CD14-positive monocyte (primary cell): ENCODE results near the gene GGTLC1. TPM values are rescaled to one million over a fixed set of nuclear protein-coding genes. Genes with fewer than 3 reads are reported as not detected.

ENCODE experiments used
- DNase-seq, 3 donors: peaks; one replicate each; pipeline ENCODE4 v3.0.0-alpha.2; 2011 to 2022
- H2AFZ ChIP-seq: 2 replicates; pipeline ENCODE4 v1.6.0; 2012; ENCODE audit warnings: mild to moderate bottlenecking, low read depth, low read length, inconsistent platforms; ENCODE audit not compliant: insufficient read depth, poor library complexity, severe bottlenecking
- H3K27ac ChIP-seq, 2 donors: 1 replicate in 1 of 2; 2 replicates in 1 of 2; pipeline ENCODE4 v1.5.1; 2012 to 2013; ENCODE audit warnings: low read length in 2 of 2, control low read depth in 1 of 2, inconsistent platforms in 1 of 2, low read depth in 1 of 2, mild to moderate bottlenecking in 1 of 2
- H3K27me3 ChIP-seq, 2 donors: one replicate each; pipeline versions ENCODE4 v1.6.0 to v1.6.1; 2011 to 2013; ENCODE audit warnings: low read length in 2 of 2; ENCODE audit not compliant: control insufficient read depth in 2 of 2, insufficient read depth in 2 of 2
- H3K36me3 ChIP-seq, 2 donors: replicated peaks in 1 of 2; 1 replicate in 1 of 2; 2 replicates in 1 of 2; pipeline versions ENCODE4 v1.5.1 to v1.6.1; 2012 to 2013; ENCODE audit warnings: low read length in 2 of 2, control low read depth in 1 of 2, inconsistent platforms in 1 of 2, mild to moderate bottlenecking in 1 of 2; ENCODE audit not compliant: insufficient read depth in 2 of 2, control insufficient read depth in 1 of 2
- H3K4me1 ChIP-seq, 2 donors: 1 replicate in 1 of 2; 2 replicates in 1 of 2; pipeline versions ENCODE4 v1.5.1 to v1.6.1; 2012 to 2013; ENCODE audit warnings: low read length in 2 of 2, control low read depth in 1 of 2, inconsistent platforms in 1 of 2, mild to moderate bottlenecking in 1 of 2, moderate library complexity in 1 of 2; ENCODE audit not compliant: insufficient read depth in 2 of 2, control insufficient read depth in 1 of 2
- H3K4me2 ChIP-seq: replicated peaks from 2 replicates; pipeline ENCODE3; 2012; ENCODE audit warnings: low read length, moderate library complexity, mild to moderate bottlenecking; ENCODE audit not compliant: poor library complexity, severe bottlenecking; ENCODE audit errors: extremely low read depth
- H3K4me3 ChIP-seq, 3 experiments: fragments of 200-600 bp in 1 of 3; sonication (generic) in 1 of 3; replicated peaks in 1 of 3; 1 replicate in 2 of 3; 2 replicates in 1 of 3; pipeline ENCODE4 v1.5.1; 2011 to 2013; ENCODE audit warnings: low read length in 3 of 3, mild to moderate bottlenecking in 3 of 3, control low read depth in 2 of 3, low read depth in 2 of 3, inconsistent platforms in 1 of 3, moderate library complexity in 1 of 3
- H3K79me2 ChIP-seq: 2 replicates; pipeline ENCODE4 v1.6.0; 2012; ENCODE audit warnings: mild to moderate bottlenecking, control low read depth, inconsistent platforms, low read length, moderate library complexity; ENCODE audit not compliant: insufficient read depth
- H3K9ac ChIP-seq: 2 replicates; pipeline ENCODE4 v1.6.0; 2017; ENCODE audit warnings: low read length, mild to moderate bottlenecking; ENCODE audit not compliant: insufficient read depth, poor library complexity, severe bottlenecking
- H3K9me3 ChIP-seq, 2 donors: replicated peaks in 1 of 2; 1 replicate in 1 of 2; 2 replicates in 1 of 2; pipeline versions ENCODE4 v1.5.1 to v1.6.1; 2012 to 2013; ENCODE audit warnings: low read length in 2 of 2, control low read depth in 1 of 2; ENCODE audit not compliant: control insufficient read depth in 1 of 2, insufficient read depth in 1 of 2
- H4K20me1 ChIP-seq: 2 replicates; pipeline ENCODE4 v1.6.0; 2012; ENCODE audit warnings: mild to moderate bottlenecking, low read length, control low read depth, moderate library complexity; ENCODE audit not compliant: insufficient read depth
- H3K27ac Mint-ChIP-seq, 7 donors: one replicate each; pipeline ENCODE4 v1.8.0; 2020; ENCODE audit warnings: mild to moderate bottlenecking in 7 of 7, mixed read lengths in 7 of 7, moderate library complexity in 6 of 7, inconsistent platforms in 2 of 7
- H3K27me3 Mint-ChIP-seq, 3 donors: one replicate each; pipeline ENCODE4 v1.8.0; 2021 to 2022; ENCODE audit warnings: low read depth in 3 of 3, mild to moderate bottlenecking in 3 of 3, mixed read lengths in 3 of 3, moderate library complexity in 3 of 3, inconsistent platforms in 1 of 3
- H3K36me3 Mint-ChIP-seq, 2 donors: one replicate each; pipeline ENCODE4 v1.8.0; 2020; ENCODE audit warnings: mixed read lengths in 2 of 2, inconsistent platforms in 1 of 2, mild to moderate bottlenecking in 1 of 2
- H3K4me1 Mint-ChIP-seq: one replicate; pipeline ENCODE4 v1.8.0; 2020; ENCODE audit warnings: mild to moderate bottlenecking, mixed read lengths
- H3K4me3 Mint-ChIP-seq, 2 donors: one replicate each; pipeline ENCODE4 v1.8.0; 2020; ENCODE audit warnings: mild to moderate bottlenecking in 2 of 2, mixed read lengths in 2 of 2, moderate library complexity in 1 of 2
- H3K9me3 Mint-ChIP-seq, 7 donors: one replicate each; pipeline ENCODE4 v1.8.0; 2020 to 2022; ENCODE audit warnings: mixed read lengths in 7 of 7, mild to moderate bottlenecking in 6 of 7, moderate library complexity in 6 of 7, inconsistent platforms in 2 of 7
- WGBS: methylation state at CpG from one replicate; pipeline ENCODE4 v1.1.5; 2013; ENCODE audit warnings: missing lambda C conversion rate; ENCODE audit not compliant: insufficient coverage; 5-methylcytosine and 5-hydroxymethylcytosine counted together
- intact Hi-C, 2 donors: fragments of 100-400 bp; cut with micrococcal nuclease; formaldehyde crosslinking; loops; one replicate each; pipeline versions ENCODE4 v1.15.0 to v1.15.1; 2023
- polyA plus RNA-seq, 3 donors: library from polyadenylated mRNA; depleted of rRNA in 1 of 3; unstranded in 2 of 3; stranded (reverse) in 1 of 3; fragments of 300-500 nt in 2 of 3; fragments of >200 nt in 1 of 3; fragmentation: Illumina TruSeq in 2 of 3; gene quantifications; 1 replicate in 2 of 3; 2 replicates in 1 of 3; pipeline ENCODE4 v1.2.3, GENCODE V29; 2012 to 2021
- TF ChIP-seq, protein P1 (sequence below): fragments of 200-600 bp; IDR thresholded peaks from one replicate; pipeline ENCODE4 v1.8.0; 2022; ENCODE audit warnings: antibody characterized with exemption, mild to moderate bottlenecking

Gene GGTLC1
- polyA plus RNA-seq, 3 donors, result not detected

DNA sequence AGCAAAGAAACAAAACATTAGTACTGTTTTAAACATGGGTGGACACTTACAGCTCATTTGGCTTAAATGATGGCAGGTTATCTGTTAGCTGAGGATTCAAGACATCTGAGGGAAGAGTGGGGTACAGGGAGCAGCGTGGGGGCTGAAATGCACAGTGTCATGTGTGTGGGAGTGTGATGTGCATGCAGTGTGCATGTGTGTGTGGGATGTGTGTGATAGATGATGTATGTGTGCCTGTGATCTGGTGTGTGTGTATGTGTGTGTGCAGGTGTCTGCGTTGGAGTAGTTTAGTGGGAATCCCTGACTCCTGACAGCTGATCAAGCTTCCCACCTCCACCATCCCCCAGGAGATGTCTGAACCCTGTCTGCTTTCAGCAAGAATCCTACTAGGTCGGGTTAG lies 25.4 kb upstream of the GGTLC1 start:
- Mint-ChIP-seq H3K36me3 (no peaks in the 10 kb centered on the region), H3K27me3 (peaks cover 7 to 10% (median 9%) of the 10 kb centered on the region in 3 donors), H3K4me1 (peaks cover 19% of the 10 kb centered on the region), H3K4me3 (no peak overlapping the region), H3K9me3 (peaks cover 0 to 2% (median 0%) of the 10 kb centered on the region in 7 donors), H3K27ac (no peak overlapping the region)
- no peaks in the 10 kb centered on the region for H4K20me1 ChIP-seq
- no peaks in the 10 kb centered on the region for H3K36me3 ChIP-seq
- intact Hi-C loops, result no loop called here
- H3K4me2 ChIP-seq, result no peak overlapping the region
- H3K79me2 ChIP-seq, result no peaks in the 10 kb centered on the region
- no peak for DNase-seq
- no peak overlapping the region for H3K27ac ChIP-seq
- WGBS, result 93% methylated on average over 2 of the region's 3 CpGs
- H2AFZ ChIP-seq, result no peak overlapping the region
- TF ChIP-seq, protein P1, sequence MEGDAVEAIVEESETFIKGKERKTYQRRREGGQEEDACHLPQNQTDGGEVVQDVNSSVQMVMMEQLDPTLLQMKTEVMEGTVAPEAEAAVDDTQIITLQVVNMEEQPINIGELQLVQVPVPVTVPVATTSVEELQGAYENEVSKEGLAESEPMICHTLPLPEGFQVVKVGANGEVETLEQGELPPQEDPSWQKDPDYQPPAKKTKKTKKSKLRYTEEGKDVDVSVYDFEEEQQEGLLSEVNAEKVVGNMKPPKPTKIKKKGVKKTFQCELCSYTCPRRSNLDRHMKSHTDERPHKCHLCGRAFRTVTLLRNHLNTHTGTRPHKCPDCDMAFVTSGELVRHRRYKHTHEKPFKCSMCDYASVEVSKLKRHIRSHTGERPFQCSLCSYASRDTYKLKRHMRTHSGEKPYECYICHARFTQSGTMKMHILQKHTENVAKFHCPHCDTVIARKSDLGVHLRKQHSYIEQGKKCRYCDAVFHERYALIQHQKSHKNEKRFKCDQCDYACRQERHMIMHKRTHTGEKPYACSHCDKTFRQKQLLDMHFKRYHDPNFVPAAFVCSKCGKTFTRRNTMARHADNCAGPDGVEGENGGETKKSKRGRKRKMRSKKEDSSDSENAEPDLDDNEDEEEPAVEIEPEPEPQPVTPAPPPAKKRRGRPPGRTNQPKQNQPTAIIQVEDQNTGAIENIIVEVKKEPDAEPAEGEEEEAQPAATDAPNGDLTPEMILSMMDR, result no peak
- no peaks in the 10 kb centered on the region for H3K27me3 ChIP-seq
- no peak overlapping the region for H3K4me3 ChIP-seq
- no peak overlapping the region for H3K9ac ChIP-seq
- H3K4me1 ChIP-seq, result peaks cover 13 to 17% of the 10 kb centered on the region in 2 donors
- H3K9me3 ChIP-seq, result no peaks in the 10 kb centered on the region

DNA sequence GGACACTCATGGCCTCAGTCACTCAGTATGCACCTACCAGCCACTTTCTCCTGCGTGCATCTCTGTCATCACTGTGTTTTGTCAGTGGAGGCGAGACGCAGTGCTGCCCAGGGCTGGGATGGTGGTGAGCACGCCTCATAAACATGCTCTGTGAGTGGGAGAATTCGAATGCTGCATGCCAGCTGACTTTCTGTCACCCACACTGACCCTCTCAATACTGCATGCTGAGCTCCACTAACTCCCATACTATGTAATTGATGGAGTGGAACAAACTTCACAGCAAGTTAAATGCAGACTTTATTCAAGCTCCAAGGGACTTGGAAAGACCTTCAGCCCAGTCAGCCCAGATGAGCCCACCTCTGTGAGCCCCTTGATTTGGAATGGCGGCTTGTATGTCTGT lies 22.7 kb upstream of the GGTLC1 start:
- no peak overlapping the region for H3K27ac ChIP-seq
- Mint-ChIP-seq H3K9me3 (no peaks in the 10 kb centered on the region), H3K4me1 (peaks cover 21% of the 10 kb centered on the region), H3K36me3 (no peaks in the 10 kb centered on the region), H3K4me3 (no peak overlapping the region), H3K27ac (peak overlapping the region in 1 of 7 donors; percentile 42), H3K27me3 (peaks cover 0 to 5% (median 4%) of the 10 kb centered on the region in 3 donors)
- H2AFZ ChIP-seq, result no peak overlapping the region
- intact Hi-C loops, result no loop called here
- TF ChIP-seq, protein P1, result no peak
- no peaks in the 10 kb centered on the region for H3K36me3 ChIP-seq
- no peak overlapping the region for H3K4me2 ChIP-seq
- WGBS, result 89% methylated on average over 1 of the region's 6 CpGs
- H3K4me3 ChIP-seq, result no peak overlapping the region
- H3K4me1 ChIP-seq, result peaks cover 13 to 17% of the 10 kb centered on the region in 2 donors
- no peak overlapping the region for H3K9ac ChIP-seq
- H3K9me3 ChIP-seq, result no peaks in the 10 kb centered on the region
- H3K79me2 ChIP-seq, result no peaks in the 10 kb centered on the region
- no peaks in the 10 kb centered on the region for H3K27me3 ChIP-seq
- no peak for DNase-seq
- no peaks in the 10 kb centered on the region for H4K20me1 ChIP-seq
